HG02588 (cell line): Measurements from ENCODE around the gene PHKA2.

Source experiments
- ATAC-seq: cut with Tn5 transposase; IDR thresholded peaks from one replicate; pipeline ENCODE4 v1.9.1; 2021; ENCODE audit warnings: mild to moderate bottlenecking, moderate library complexity; ENCODE audit not compliant: unreplicated experiment

PHKA2 gene

GRCh38 chrX:18891548-18891945, 92.4 kb downstream of the PHKA2 start:
- ATAC-seq, result no peak

- ATAC-seq, result no peak
Observed at GRCh38 chrX:18890724-18891547, 93.0 kb downstream of the PHKA2 start.

- no peak for ATAC-seq
Observed at GRCh38 chrX:18890049-18890381, 93.9 kb downstream of the PHKA2 start.

- no peak for ATAC-seq
Observed at GRCh38 chrX:18889346-18890048, 94.4 kb downstream of the PHKA2 start.

GRCh38 chrX:18888281-18888680, 95.6 kb downstream of the PHKA2 start:
- no peak for ATAC-seq

- ATAC-seq, result no peak
Observed at GRCh38 chrX:18887825-18888212, 96.1 kb downstream of the PHKA2 start.

GRCh38 chrX:18887177-18887824, 96.6 kb downstream of the PHKA2 start:
- ATAC-seq, result no peak

GRCh38 chrX:18886344-18887161, 97.4 kb downstream of the PHKA2 start:
- ATAC-seq, result peak; percentile 76

- peak; percentile 35 for ATAC-seq
Observed at GRCh38 chrX:18886005-18886343, 97.9 kb downstream of the PHKA2 start.

- peak; percentile 22 for ATAC-seq
Observed at GRCh38 chrX:18885328-18886004, 98.4 kb downstream of the PHKA2 start.

GRCh38 chrX:18884916-18885315, 99.0 kb downstream of the PHKA2 start:
- no peak for ATAC-seq

- no peak for ATAC-seq
Observed at GRCh38 chrX:18883961-18884765, 99.8 kb downstream of the PHKA2 start.

- ATAC-seq, result no peak
Observed at GRCh38 chrX:18883234-18883960, 100.5 kb downstream of the PHKA2 start.

GRCh38 chrX:18879144-18879543, 104.8 kb downstream of the PHKA2 start:
- no peak for ATAC-seq

- no peak for ATAC-seq
Observed at GRCh38 chrX:18877469-18877868, 106.4 kb downstream of the PHKA2 start.

GRCh38 chrX:18875256-18875878, 108.5 kb downstream of the PHKA2 start:
- ATAC-seq, result no peak

GRCh38 chrX:18874560-18875255, 109.2 kb downstream of the PHKA2 start:
- no peak for ATAC-seq

- ATAC-seq, result no peak
Observed at GRCh38 chrX:18873836-18874235, 110.1 kb downstream of the PHKA2 start.
